Lung (tissue), 12 donors: ENCODE data around the gene KLHL29. TPM values are rescaled to one million over a fixed set of nuclear protein-coding genes. Genes with fewer than 3 reads are reported as not detected.

ENCODE experiments used
- ATAC-seq: fragments of 200-7000 bp; cut with Tn5 transposase; one replicate; pipeline ENCODE4 v1.9.1; 2020; ENCODE audit warnings: moderate number of reproducible peaks; ENCODE audit not compliant: insufficient read depth, low FRiP score
- DNase-seq, 3 donors: peaks; one replicate each; pipeline ENCODE4 v3.0.0-alpha.2; 2013 to 2017
- H3K27ac ChIP-seq, 2 donors: one replicate each; pipeline ENCODE4 v1.5.1; 2013; ENCODE audit warnings: mild to moderate bottlenecking in 2 of 2, moderate library complexity in 2 of 2, control low read depth in 1 of 2, inconsistent platforms in 1 of 2, low read depth in 1 of 2, low read length in 1 of 2
- H3K27me3 ChIP-seq, 3 donors: one replicate each; pipeline ENCODE4 v1.5.1; 2013; ENCODE audit warnings: low read length in 2 of 3; ENCODE audit not compliant: control insufficient read depth in 3 of 3, insufficient read depth in 3 of 3
- H3K36me3 ChIP-seq, 4 donors: one replicate each; pipeline ENCODE4 v1.5.1; 2013; ENCODE audit warnings: low read length in 4 of 4, mild to moderate bottlenecking in 1 of 4, moderate library complexity in 1 of 4; ENCODE audit not compliant: control insufficient read depth in 4 of 4, insufficient read depth in 4 of 4
- H3K4me1 ChIP-seq, 5 donors: one replicate each; pipeline ENCODE4 v1.5.1; 2013; ENCODE audit warnings: low read length in 5 of 5, mild to moderate bottlenecking in 2 of 5, moderate library complexity in 1 of 5; ENCODE audit not compliant: control insufficient read depth in 5 of 5, insufficient read depth in 5 of 5
- H3K4me3 ChIP-seq: one replicate; pipeline ENCODE4 v1.5.1; 2013; ENCODE audit warnings: mild to moderate bottlenecking, control low read depth, moderate library complexity
- H3K9ac ChIP-seq, 2 donors: one replicate each; pipeline ENCODE4 v1.5.1; 2013; ENCODE audit warnings: low read length in 2 of 2, control low read depth in 1 of 2; ENCODE audit not compliant: insufficient read depth in 1 of 2
- H3K9me3 ChIP-seq, 4 donors: one replicate each; pipeline ENCODE4 v1.5.1; 2013; ENCODE audit warnings: low read length in 3 of 4, mild to moderate bottlenecking in 1 of 4, moderate library complexity in 1 of 4; ENCODE audit not compliant: control insufficient read depth in 4 of 4, insufficient read depth in 3 of 4
- CTCF ChIP-seq: IDR thresholded peaks from 2 replicates; pipeline ENCODE4 v1.5.1; 2012; ENCODE audit warnings: mild to moderate bottlenecking; ENCODE audit errors: control extremely low read depth, extremely low read depth
- WGBS, 2 donors: extraction: QIAGEN DNeasy Blood & Tissue Kit; methylation state at CpG; one replicate each; pipeline ENCODE4 v1.1.7; 2013; 5-methylcytosine and 5-hydroxymethylcytosine counted together
- polyA plus RNA-seq, 2 donors: library from polyadenylated mRNA; stranded (reverse); fragments of 200-250 nt; gene quantifications; one replicate each; pipeline ENCODE4 v1.2.1, GENCODE V29; 2013
- total RNA-seq, 2 donors: library from RNA; depleted of rRNA in 1 of 2; stranded (reverse); fragments of >200 nt in 1 of 2; gene quantifications; one replicate each; pipeline ENCODE4 v1.2.1, GENCODE V29; 2014 to 2021
- donor health status: control.
- donor health status: control.
- donor health status: Bipolar disorder and iron deficiency.
- donor health status: healthy.
- donor health status: DM: yes; HTN: yes; CAD: no.

KLHL29 gene
- total and polyA plus RNA-seq, 4 donors: 2.7 to 16.2 (median 3.5) TPM

DNA sequence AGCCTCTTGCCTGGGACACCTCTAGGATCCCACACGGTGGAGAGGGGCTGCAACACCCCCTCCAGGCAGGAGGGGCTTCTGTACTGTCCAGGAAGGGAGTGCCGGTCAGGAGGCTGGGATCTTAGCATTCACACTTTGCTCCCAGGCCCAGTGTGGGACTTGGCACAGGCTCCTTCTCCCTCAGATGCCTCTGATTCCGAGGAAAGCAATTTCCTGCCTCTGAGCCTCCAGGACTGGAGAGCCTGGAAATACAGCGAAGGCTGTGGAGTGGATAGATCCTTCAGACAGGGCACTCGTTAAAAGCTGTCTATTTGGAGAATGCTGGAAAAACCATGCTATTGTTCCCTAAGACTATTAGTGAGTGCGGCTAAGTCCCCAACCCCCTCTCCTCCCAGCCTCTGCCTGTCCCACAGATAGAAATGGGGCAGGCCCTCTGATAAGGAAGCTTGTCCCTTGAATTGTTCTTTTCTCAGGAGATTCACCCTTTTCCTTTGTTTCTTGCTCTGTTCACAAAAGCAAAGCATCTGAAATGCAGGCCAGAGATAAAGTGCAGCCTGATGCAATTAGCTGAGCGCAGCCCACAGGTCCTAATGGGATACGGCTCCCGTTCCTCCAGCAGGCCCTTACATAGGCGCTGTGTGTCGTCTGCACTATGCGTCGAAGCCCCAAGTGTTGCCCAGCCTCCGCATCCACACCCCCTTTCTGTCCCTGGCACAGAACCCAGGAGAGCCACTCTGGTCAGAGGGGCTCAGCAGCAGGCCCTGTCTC lies 252.2 kb downstream of the KLHL29 start:
- no peak overlapping the region for H3K4me3 ChIP-seq
- H3K27ac ChIP-seq: no peak overlapping the region
- peaks cover 0 to 4% (median 0%) of the 10 kb centered on the region in 4 donors for H3K36me3 ChIP-seq
- DNase-seq: peak; percentile 65 to 90 (median 77)
- no peak for TF ChIP-seq CTCF
- ATAC-seq: no peak
- H3K27me3 ChIP-seq: no peaks in the 10 kb centered on the region
- peak overlapping the region in 1 of 2 donors; percentile 25 for H3K9ac ChIP-seq
- H3K4me1 ChIP-seq: peaks cover 0 to 16% (median 5%) of the 10 kb centered on the region in 5 donors
- no peaks in the 10 kb centered on the region for H3K9me3 ChIP-seq
- WGBS, 2 donors: 69 to 74% methylated on average over 14 of the region's 14 CpGs

GRCh38 chr2:23639406-23639982 lies 254.5 kb downstream of the KLHL29 start:
- no peak overlapping the region for H3K4me3 ChIP-seq
- TF ChIP-seq CTCF: no peak
- no peak overlapping the region for H3K27ac ChIP-seq
- no peaks in the 10 kb centered on the region for H3K27me3 ChIP-seq
- peaks cover 0 to 16% (median 5%) of the 10 kb centered on the region in 5 donors for H3K4me1 ChIP-seq
- no peak for DNase-seq
- ATAC-seq: no peak
- H3K36me3 ChIP-seq: peaks cover 0 to 16% (median 0%) of the 10 kb centered on the region in 4 donors
- WGBS, 2 donors: 89 to 94% methylated on average over 6 of the region's 6 CpGs
- H3K9ac ChIP-seq: no peak overlapping the region
- H3K9me3 ChIP-seq: peaks cover 0 to 3% (median 0%) of the 10 kb centered on the region in 4 donors

GRCh38 chr2:23640711-23641110 lies 255.7 kb downstream of the KLHL29 start:
- WGBS, 2 donors: 96 to 97% methylated on average over 9 of the region's 9 CpGs
- H3K36me3 ChIP-seq: peaks cover 0 to 16% (median 0%) of the 10 kb centered on the region in 4 donors
- TF ChIP-seq CTCF: no peak
- H3K27ac ChIP-seq: no peak overlapping the region
- H3K4me1 ChIP-seq: peaks cover 0 to 16% (median 5%) of the 10 kb centered on the region in 5 donors
- H3K27me3 ChIP-seq: no peaks in the 10 kb centered on the region
- ATAC-seq: no peak
- no peak overlapping the region for H3K4me3 ChIP-seq
- DNase-seq: no peak
- H3K9me3 ChIP-seq: peaks cover 0 to 3% (median 0%) of the 10 kb centered on the region in 4 donors
- H3K9ac ChIP-seq: no peak overlapping the region
